Measurements from ENCODE around the gene KLHL21.
"Not testable (repeated sequence)": the region's sequence is repeated elsewhere in the genome, so short reads cannot be mapped to it uniquely, and the experiment has no call there.

KLHL21 gene, protein sequence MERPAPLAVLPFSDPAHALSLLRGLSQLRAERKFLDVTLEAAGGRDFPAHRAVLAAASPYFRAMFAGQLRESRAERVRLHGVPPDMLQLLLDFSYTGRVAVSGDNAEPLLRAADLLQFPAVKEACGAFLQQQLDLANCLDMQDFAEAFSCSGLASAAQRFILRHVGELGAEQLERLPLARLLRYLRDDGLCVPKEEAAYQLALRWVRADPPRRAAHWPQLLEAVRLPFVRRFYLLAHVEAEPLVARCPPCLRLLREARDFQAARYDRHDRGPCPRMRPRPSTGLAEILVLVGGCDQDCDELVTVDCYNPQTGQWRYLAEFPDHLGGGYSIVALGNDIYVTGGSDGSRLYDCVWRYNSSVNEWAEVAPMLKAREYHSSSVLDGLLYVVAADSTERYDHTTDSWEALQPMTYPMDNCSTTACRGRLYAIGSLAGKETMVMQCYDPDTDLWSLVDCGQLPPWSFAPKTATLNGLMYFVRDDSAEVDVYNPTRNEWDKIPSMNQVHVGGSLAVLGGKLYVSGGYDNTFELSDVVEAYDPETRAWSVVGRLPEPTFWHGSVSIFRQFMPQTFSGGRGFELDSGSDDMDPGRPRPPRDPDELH
- 84.2 to 157 reads per million in 2 donors for total RNA-seq

DNA sequence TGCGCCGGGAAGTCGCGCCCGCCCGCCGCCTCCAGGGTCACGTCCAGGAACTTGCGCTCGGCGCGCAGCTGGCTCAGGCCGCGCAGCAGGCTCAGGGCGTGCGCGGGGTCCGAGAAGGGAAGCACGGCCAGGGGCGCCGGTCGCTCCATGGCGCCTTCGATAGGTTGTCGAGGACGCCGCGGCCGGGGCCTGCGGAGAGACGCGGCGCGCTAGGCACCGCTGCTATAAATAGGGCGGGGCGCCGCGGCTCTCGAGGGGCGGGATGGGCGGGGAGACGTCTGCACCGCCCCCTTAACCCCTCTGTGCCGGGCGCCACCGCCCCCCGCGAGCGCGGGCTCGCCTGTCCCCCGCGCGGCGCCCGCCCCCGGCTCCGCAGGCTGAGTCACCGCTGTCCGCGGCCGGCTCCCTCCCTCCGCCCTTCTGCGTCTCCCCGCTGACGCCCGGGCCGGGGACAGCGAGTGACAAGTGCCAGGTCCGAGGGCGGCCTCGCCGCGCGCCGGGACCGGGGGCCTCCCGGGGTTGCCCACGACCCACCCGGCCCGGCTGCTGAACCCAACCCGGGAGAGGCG lies at the start of gene KLHL21:
TSS of gene KLHL21 (minus strand) at position 201 of the 569 bp plus-strand sequence. CDS start at position 149, 52 bp downstream.
- peak; percentile 64 to 90 (median 77) for DNase-seq

DNA sequence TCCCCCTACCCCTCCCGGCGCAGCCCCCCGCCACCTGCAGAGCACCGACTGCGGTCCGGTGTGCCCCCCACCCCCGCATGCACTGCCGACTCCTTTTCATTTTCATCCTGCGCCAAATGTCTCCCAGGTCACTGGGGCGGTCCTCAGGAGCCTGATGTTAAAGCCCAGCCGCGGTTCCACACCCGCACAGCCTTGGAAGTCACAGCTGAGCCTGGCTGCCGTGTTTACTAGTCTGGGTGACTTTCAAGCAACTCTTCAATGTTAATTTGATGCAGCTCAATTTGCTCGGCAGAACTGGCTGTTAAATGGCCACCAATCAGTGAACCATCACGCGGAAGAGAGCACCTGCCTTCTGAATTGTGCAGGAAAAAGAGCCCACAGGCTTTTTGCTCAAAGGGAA lies 49.2 kb upstream of the KLHL21 start:
- no peak for DNase-seq

DNA sequence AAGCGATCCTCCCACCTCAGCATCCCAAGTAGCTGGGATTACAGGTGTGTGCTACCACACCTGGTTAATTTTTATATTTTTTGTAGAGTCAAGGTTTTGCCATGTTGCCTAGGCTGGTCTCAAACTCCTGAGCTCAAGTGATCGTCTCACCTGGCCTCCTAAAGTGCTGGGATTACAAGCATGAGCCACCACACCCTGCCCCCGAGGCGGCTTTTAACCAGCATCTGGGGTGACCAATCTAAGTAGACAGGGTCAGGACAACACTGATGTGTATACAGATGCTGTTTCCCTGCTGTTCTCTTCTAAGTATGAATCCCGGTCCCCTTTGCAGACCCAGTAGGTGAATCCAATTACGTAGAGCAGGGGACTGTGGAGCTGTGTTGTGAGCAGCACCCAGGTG lies 45.9 kb upstream of the KLHL21 start:
- DNase-seq = no peak

DNA sequence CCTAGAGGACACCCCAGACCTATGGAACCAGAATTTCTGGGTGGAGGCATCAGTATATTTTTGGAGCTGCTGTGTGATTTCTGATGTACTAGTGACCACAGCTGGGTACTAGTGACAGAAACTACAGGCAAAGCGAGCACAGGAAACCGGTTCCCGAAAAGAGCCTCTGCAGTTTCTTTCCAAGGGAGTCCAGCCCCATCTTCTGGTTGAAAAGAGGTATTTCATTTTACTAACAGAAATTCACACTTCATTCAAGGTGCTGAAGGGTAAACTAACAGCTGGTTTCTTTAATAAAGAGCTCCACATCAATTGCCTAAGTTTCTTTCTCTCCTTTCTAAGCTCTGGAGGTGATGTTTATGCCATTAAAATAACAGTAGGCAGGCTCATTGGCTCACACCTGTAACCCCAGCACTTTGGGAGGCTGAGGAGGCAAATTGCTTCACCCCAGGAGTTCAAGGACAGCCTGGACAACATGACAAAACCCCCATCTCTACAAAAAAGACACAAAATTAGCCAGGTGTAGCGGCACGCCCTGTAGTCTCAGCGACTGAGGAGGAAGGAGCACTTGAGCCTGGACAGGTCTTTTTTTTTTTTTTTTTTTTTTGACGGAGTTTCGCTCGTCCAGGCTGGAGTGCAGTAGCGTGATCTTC lies 44.0 kb upstream of the KLHL21 start:
- DNase-seq = peak in 2 of 5 experiments; percentile 25 to 63

DNA sequence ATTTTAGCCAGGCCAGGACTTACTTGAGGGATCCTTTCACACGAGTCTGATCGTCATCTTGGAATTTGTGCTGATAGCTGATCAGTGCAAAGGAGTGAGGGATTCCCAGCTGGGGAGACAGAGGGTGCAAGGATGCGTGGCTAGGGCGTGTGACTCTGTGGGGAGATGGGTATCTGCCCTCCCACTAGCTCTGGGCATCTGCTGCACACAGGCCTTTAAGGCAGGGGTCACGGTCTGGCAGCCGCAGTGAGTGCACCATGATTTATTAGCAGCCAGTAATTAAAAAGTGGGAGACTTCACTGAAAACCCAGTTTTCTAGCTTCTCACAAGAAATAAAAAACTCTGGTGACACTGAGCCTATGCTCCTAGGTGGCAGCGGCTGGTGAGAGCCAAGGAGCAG lies 42.3 kb upstream of the KLHL21 start:
- DNase-seq = no peak

DNA sequence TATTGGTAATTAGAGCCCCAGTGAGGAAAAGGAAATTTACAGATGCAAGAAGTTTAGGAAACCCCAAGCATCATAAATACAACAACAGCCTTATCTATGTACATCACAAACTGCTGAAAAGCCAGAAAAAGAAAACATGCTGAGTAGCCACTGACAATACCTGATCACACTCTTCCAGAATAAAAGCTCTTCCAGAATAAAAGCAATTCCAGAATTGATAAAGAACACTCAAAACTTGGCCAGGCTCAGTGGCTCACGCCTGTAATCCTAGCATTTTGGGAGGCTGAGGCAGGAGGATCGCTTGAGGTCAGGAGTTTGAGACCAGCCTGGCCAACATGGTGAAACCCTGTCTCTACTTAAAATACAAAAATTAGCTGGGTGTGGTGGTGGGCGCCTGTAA lies 38.2 kb upstream of the KLHL21 start:
- DNase-seq = not testable (repeated sequence)

DNA sequence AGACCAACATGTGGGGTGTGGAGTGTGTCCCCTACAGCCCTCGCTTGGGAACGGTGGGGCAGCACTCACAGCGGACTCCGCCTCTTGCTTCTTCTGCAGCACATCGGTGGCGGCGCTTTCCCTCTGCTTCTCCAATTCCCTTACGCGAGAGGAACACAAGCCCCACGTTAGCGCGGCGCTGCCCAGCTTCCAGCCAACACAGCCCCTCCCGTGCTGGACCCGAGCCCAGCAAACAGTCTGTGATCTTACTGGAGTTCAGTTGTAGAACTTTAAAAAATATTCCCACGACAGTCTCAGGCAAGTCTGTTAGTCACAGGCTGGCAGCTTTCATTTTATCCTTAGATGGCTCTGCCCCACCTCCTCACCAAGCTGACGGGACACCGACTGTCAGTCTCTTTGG lies 35.6 kb upstream of the KLHL21 start:
- no peak for DNase-seq

DNA sequence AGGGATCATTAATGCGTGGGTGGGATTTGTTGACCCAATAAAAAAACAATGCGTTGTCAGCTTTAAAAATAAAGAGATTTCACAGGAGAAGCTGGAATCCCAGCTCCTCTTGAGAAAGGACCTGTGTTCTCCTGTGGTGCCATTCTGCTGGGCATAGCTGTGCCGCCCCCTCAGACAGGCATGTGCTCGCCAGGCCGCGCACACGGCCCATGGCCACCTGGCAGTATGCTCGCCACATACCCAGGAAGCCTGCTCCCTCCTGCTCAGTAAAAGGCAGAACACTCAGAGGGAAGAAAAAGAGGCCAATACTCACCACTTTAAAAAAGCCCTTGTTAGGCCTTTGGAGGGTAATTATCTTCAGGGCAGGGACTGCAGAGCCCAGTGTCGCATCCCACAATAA lies 35.1 kb upstream of the KLHL21 start:
- DNase-seq = no peak

DNA sequence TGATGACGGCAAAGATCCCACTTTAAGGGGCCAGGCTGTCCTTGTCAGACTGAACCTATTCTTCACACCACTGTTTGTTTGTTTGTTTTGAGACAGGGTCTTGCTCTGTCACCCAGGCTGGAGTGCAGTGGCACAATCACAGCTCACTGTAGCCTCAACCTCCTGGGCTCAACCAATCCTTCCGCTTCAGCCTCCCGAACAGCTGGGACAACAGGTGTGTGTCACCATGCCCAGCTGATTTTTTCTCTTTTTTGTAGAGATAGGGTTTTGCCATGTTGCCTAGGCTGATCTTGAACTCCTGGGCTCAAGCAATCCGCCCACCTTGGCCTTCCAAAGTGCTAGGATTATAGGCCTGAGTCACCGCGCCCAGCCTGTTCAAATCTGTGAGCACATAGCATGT lies 34.1 kb upstream of the KLHL21 start:
- DNase-seq = not testable (repeated sequence)

DNA sequence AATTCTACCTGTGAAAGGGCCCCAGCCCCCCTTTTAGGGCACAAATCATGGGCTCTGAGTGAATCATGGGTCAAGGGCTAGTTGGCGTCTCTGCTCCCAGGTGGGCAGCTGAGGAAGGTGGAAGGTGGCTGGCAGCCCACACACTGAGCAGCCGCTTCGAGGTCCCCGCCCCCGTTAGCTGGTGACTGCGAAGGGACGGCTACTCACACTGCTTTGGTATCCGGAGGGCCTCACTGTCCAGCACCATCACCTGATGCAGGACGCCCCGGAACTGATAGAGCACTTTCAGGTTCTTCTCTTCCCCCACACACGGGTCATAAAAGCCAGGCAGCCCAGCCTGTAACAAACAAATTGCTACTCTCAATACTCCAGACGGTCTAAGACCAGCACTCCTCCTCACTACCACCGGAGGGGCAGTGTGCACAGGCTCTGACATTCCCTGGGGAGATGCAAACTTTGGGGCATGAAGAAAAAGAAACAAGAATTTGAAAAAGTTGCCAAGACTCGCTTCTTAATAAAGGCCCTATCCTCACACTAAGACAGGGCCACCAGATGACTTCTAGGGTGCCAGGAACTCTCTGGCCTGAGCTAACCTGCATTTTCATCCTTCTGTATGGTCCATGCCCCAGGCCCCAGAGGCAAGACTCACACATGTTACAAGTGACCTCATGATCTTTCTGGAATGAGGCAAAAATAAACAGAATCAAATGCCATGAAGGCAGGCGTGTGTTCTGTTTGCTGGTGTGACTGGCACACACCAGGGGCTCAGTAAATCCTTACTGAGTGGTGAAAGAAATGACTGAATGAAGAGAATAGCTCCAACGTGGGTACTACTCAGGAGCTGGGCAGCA lies 33.5 kb upstream of the KLHL21 start:
- DNase-seq = no peak

DNA sequence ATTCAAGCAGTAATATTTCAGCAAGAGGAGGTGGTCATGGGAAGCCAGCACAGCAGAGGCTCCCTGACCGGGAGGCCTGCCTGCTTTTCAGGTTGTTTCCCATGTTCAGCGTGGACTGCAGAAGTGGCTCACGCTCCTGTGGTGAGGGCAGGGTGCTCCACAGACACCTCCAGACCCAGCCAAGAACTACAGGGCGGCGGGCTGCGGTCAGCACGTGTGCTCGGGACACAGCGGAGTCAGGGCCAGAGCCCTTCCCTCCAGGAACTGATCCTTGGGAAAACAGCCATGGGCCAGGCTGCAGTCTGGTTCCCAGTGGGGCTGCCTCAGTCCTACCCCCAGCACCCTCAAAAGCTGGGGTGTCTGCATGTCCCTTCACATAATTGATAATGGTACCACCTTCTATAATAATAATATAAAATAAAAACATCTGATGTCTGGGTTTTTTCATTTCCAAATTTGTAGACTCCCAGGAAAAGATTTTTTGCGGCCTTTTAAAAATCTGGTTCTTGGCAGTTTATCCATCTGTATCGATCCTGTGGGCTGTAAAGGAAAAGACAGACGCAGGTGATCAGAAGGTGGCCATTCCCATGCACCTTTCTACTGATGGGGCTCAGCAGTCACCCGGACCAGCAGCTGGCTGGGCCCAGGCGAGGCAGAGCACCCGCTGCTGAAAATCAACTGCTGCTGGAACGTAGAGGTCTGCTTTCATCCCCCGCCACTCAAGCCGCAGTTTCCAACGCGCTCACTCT lies 32.7 kb upstream of the KLHL21 start:
- no peak for DNase-seq

DNA sequence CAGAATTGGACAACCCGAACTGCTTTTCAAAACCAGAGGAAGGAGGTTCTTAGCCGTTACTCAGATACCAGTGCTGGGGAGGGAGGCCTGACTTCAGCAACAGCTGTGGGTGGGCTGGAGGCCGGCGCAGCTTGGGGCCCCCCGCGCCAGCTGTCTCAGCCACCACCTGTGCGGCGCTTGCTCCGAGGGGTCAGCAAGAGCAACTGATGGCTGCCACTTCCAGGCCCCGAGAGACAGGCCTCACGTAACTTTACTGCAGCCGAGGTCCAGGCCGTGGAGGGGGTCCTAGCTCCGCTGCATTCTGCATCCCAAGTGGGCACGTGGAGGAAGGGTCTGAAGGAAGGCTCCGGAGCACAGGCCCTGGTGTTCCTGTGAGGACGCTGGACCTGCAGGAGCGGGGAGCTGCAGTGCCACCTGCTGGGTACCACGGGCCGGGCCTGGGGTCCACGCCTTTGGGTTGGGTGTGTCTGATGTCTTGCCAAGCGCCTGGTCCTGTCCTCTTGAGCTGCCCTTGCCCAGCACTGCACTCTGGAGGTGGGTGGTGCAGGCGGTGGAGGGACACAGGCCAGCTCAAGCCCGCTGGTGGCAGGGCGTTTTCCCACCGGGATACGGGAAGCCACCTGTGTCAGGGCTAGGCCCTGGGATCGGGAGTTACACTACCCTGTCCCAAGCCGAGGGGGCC lies 31.8 kb upstream of the KLHL21 start:
- DNase-seq = peak in 3 of 5 experiments; percentile 12 to 33 (median 15)

DNA sequence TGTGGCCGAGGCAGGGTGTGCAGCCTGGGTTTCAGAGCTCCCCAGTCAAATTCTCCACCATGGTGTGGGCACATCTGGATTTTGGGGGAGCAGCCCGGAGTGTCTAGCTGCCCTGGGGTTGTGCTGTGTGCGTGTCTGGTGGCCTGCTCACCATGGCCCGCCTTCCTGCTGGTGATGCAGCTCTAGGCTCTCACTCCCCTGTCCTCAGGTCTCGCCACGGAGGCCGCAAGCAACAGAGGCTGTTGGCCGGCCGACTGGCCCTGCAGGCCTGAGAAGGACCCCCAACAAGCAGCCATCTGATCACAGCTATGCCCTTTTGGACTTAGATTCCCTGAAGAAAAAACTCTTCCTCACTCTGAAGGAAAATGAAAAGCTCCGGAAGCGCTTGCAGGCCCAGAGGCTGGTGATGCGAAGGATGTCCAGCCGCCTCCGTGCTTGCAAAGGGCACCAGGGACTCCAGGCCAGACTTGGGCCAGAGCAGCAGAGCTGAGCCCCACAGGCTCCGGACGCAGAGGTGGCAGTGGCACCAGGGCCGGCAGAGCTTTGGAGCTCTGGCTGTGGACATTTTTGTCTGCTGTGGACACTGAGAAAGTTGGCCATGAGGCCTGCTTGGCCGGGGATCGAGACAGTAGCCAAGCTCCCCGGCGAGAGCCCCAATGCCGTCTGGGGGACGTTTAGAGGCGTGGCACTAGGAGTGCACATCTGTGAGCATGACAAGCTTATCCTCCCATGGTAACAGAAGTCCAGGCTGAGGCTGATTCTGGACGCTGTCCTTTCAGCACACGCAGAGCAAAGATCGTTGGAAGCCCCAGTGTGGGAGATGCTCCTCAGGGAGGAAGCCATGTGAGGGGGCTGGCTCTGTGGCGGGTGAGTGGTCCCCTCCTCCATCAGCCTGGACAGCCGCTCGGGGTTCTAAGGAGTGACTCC lies 30.2 kb upstream of the KLHL21 start:
- no peak for DNase-seq

DNA sequence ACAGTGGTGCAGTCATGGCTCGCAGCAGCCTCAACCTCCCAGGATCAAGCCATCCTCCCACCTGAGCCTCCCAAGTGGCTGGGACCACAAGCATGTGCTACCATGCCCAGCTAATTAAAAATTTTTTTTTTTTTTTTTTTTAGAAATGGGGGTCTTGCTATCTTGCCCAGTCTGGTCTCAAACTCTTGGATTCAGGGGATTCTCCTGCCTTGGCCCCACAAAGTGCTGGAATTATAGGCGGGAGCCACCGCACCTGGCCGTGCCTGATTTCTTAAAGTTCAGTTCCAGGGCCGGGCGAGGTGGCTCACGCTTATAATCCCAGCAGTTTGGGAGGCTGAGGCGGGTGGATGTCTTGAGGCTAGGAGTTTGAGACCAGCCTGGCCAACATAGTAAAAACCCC lies 28.4 kb upstream of the KLHL21 start:
- DNase-seq = no peak

DNA sequence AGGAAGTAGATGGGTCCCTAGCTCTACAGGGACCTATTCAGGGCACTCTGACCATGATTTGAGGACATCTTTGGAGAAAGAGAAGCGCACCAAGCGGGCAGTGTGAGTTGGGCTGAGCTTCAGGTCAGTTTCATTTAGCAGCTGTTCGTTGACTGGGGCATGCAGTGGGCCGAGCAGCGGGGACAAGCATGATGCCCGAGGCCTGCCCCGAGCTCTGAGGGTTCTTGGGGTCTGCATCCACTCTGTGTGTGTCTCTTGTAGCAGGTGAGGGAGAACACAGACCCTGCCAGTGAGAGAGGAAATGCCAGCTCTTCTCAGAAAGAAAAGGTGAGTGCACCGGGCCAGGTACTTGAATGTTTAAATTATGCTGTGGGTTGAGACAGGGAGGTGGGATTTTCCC lies 27.4 kb upstream of the KLHL21 start:
- DNase-seq = no peak

DNA sequence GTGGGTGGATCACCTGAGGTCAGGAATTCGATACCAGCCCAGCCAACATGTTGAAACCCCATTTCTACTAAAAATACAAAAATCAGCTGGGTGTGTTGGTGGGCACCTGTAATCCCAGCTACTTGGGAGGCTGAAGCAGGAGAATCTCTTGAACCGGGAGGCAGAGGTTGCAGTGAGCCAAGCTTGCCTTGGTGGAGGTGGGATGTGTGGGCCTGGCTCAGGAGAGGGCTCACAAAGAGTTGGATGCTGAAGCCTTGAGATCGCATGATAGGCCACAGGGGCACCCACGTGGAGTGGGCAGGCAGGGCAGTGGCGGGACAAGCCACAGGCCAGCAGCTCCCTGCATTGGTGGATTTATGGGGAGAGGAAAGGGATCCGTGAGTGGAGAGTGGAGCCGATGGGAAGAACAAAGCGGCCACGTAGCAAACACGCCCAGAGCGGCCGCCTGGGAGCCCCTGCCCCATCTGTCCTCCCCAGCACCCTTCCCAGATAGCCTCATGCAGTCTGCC lies 26.4 kb upstream of the KLHL21 start:
- no peak for DNase-seq

DNA sequence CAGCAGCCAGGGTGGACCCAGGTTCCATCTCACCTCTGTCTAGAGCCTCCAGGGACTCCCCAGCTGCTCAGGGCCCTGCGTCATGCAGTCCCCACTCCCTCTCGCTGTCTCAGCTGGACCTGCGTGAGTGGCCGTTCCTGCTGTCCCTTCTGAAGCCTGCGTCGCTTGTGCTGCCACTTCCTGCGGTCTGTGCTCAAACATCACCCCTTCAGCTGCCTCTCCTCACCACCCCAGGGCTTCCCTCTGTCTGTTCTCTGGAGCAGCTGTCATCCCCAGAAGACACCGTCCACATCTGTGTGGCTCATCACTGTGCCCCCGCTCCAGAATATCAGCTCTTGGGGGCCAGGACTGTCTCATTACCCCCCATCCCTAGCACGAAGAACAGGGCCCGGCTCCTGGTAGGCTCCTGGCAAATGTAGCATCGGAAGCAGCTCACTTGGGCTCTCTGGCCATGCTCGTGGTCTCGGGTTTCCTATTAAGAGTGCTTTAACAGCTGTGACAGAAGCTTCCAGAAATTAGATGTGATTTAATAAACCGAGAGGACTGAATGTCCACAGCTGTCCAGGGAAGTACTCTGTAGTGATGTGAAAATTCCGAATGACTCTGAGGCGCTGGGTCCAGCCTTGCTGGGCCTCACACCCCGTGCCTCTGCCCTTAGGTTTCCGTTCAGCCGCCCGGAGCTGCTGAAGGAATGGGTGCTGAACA lies 25.3 kb upstream of the KLHL21 start:
- DNase-seq = no peak

DNA sequence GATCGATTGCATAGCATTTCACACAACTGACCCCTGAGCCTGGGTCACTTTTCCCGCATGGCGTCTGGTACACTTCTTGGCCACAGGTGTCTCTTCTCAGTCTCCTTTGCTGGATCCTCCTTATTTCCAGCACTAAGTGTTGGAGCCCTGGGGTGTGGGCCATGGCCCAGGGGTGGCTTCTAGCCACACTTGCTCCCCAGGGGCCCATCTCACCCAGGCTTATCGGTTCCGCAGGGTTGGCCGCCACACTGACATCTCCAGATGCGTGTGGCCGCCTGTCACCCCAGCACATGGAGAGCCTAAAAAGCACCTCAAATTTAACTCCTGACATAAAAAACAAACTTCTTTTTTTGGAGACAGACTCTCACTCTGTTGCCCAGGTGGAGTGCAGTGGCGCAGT lies 24.4 kb upstream of the KLHL21 start:
- no peak for DNase-seq

DNA sequence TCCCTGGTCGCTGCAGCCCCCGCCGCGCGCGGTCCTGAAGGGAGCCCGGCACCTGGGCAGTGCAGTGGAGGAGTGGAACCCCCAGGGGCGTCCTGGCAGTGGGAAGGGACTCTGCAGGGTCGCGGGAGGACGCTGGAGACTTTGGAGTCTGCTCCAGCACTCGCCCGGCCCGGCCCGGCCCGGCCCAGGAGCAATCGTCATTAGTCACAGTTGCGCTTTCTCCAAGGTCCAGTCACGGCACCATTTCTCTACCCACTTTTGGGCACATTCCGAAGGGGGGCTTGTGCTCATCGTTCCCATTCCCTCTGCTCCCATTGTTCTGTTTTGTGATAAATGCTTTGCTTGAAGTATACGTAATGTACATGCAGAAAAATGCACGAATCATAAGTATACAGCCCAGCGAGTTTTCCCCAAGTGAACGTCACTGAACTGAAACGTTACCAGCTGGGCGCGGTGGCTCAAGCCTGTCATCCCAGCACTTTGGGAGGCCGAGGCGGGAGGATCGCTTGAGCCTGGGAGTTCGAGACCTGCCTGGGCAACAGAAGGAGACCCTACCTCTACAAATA lies 23.0 kb upstream of the KLHL21 start:
- peak in 1 of 5 experiments; percentile 43 for DNase-seq

Measured in T-helper 2 cell (primary cell).